Measurements from ENCODE around the gene GPC6. TPM values are rescaled to one million over a fixed set of nuclear protein-coding genes. Genes with fewer than 3 reads are reported as not detected.
"Not testable (repeated sequence)": the region's sequence is repeated elsewhere in the genome, so short reads cannot be mapped to it uniquely, and the experiment has no call there.

The GPC6 gene
- total RNA-seq, 1 experiment from 2014 or later, result not detected

GRCh38 chr13:94335761-94336526 is 1109.3 kb downstream of the GPC6 start:
- BruUV-seq (replicated peaks), result no TSS peak
- TF ChIP-seq CTCF (IDR thresholded peaks at IDR 0.05; ENCODE audit: unreplicated experiment), result no peak
- CTCF ChIA-PET, result no interaction called here
- H3K36me3 Mint-ChIP-seq (ENCODE audit: insufficient read depth, unreplicated experiment), result no peaks in the 10 kb centered on the region
- no peaks in the 10 kb centered on the region for H3K9me3 Mint-ChIP-seq (ENCODE audit: low read depth, unreplicated experiment)
- H3K4me1 Mint-ChIP-seq (ENCODE audit: low read depth, unreplicated experiment), result no peaks in the 10 kb centered on the region
- H3K27me3 Mint-ChIP-seq (ENCODE audit: unreplicated experiment), result no peaks in the 10 kb centered on the region
- H3K4me3 Mint-ChIP-seq (ENCODE audit: low read depth, unreplicated experiment), result no peak overlapping the region
- no peak overlapping the region for H3K27ac Mint-ChIP-seq (ENCODE audit: unreplicated experiment)
- intact Hi-C loops (cut with micrococcal nuclease; ENCODE audit: unreplicated experiment), result no loop called here
- no peak for DNase-seq

GRCh38 chr13:94339116-94339687 is 1112.6 kb downstream of the GPC6 start:
- TF ChIP-seq CTCF (IDR thresholded peaks at IDR 0.05; ENCODE audit: unreplicated experiment), result no peak
- BruUV-seq (replicated peaks), result no TSS peak
- H3K9me3 Mint-ChIP-seq (ENCODE audit: low read depth, unreplicated experiment), result no peaks in the 10 kb centered on the region
- no peak for DNase-seq
- H3K27me3 Mint-ChIP-seq (ENCODE audit: unreplicated experiment), result no peaks in the 10 kb centered on the region
- CTCF ChIA-PET, result no interaction called here
- H3K36me3 Mint-ChIP-seq (ENCODE audit: insufficient read depth, unreplicated experiment), result no peaks in the 10 kb centered on the region
- H3K4me3 Mint-ChIP-seq (ENCODE audit: low read depth, unreplicated experiment), result no peak overlapping the region
- H3K27ac Mint-ChIP-seq (ENCODE audit: unreplicated experiment), result no peak overlapping the region
- H3K4me1 Mint-ChIP-seq (ENCODE audit: low read depth, unreplicated experiment), result no peaks in the 10 kb centered on the region
- intact Hi-C loops (cut with micrococcal nuclease; ENCODE audit: unreplicated experiment), result no loop called here

- Mint-ChIP-seq H3K4me1 (ENCODE audit: low read depth, unreplicated experiment) (no peaks in the 10 kb centered on the region), H3K36me3 (ENCODE audit: insufficient read depth, unreplicated experiment) (no peaks in the 10 kb centered on the region), H3K27me3 (ENCODE audit: unreplicated experiment) (no peaks in the 10 kb centered on the region), H3K4me3 (ENCODE audit: low read depth, unreplicated experiment) (no peak overlapping the region), H3K9me3 (ENCODE audit: low read depth, unreplicated experiment) (no peaks in the 10 kb centered on the region), H3K27ac (ENCODE audit: unreplicated experiment) (no peak overlapping the region)
- intact Hi-C loops (cut with micrococcal nuclease; ENCODE audit: unreplicated experiment), result no loop called here
- CTCF ChIA-PET, result no interaction called here
- no TSS peak for BruUV-seq (replicated peaks)
- DNase-seq, result no peak
- TF ChIP-seq CTCF (IDR thresholded peaks at IDR 0.05; ENCODE audit: unreplicated experiment), result no peak
Measured at GRCh38 chr13:94342436-94343242, 1116.0 kb downstream of the GPC6 start.

GRCh38 chr13:94343243-94343585 is 1116.6 kb downstream of the GPC6 start:
- CTCF ChIA-PET, result no interaction called here
- no peak for DNase-seq
- H3K9me3 Mint-ChIP-seq (ENCODE audit: low read depth, unreplicated experiment), result no peaks in the 10 kb centered on the region
- no TSS peak for BruUV-seq (replicated peaks)
- H3K27ac Mint-ChIP-seq (ENCODE audit: unreplicated experiment), result no peak overlapping the region
- intact Hi-C loops (cut with micrococcal nuclease; ENCODE audit: unreplicated experiment), result no loop called here
- H3K36me3 Mint-ChIP-seq (ENCODE audit: insufficient read depth, unreplicated experiment), result no peaks in the 10 kb centered on the region
- no peak for TF ChIP-seq CTCF (IDR thresholded peaks at IDR 0.05; ENCODE audit: unreplicated experiment)
- H3K4me3 Mint-ChIP-seq (ENCODE audit: low read depth, unreplicated experiment), result no peak overlapping the region
- H3K4me1 Mint-ChIP-seq (ENCODE audit: low read depth, unreplicated experiment), result no peaks in the 10 kb centered on the region
- no peaks in the 10 kb centered on the region for H3K27me3 Mint-ChIP-seq (ENCODE audit: unreplicated experiment)

- H3K9me3 Mint-ChIP-seq (ENCODE audit: low read depth, unreplicated experiment); intact Hi-C loops (cut with micrococcal nuclease; ENCODE audit: unreplicated experiment); H3K27ac Mint-ChIP-seq (ENCODE audit: unreplicated experiment); H3K4me1 Mint-ChIP-seq (ENCODE audit: low read depth, unreplicated experiment); H3K4me3 Mint-ChIP-seq (ENCODE audit: low read depth, unreplicated experiment); CTCF ChIA-PET; H3K27me3 Mint-ChIP-seq (ENCODE audit: unreplicated experiment); H3K36me3 Mint-ChIP-seq (ENCODE audit: insufficient read depth, unreplicated experiment); DNase-seq; BruUV-seq (replicated peaks): not testable (repeated sequence)
Measured at GRCh38 chr13:94343687-94344086, 1117.1 kb downstream of the GPC6 start.

Measured in Calu3 (cell line).